SU-DHL-6 (cell line): ENCODE data around the gene PHIP.
A peak's percentile ranks its signal among the peaks of the same experiment; 100 is the strongest.

Experiments
- H2AFZ ChIP-seq: fragments of 200-600 bp; sonication (generic); 2 replicates; pipeline ENCODE4 v1.6.1; 2014; ENCODE audit warnings: low read depth, mild to moderate bottlenecking, moderate library complexity, mixed read lengths, antibody characterized with exemption, low read length; ENCODE audit not compliant: severe bottlenecking
- H3F3A ChIP-seq: fragments of 200-600 bp; shearing (Covaris generic); 2 replicates; pipeline ENCODE4 v1.6.0; 2016; ENCODE audit warnings: antibody characterized with exemption, mild to moderate bottlenecking; ENCODE audit not compliant: insufficient read depth
- H3K27ac ChIP-seq: fragments of 200-600 bp; sonication (generic); 2 replicates; pipeline ENCODE4 v1.5.1; 2016; ENCODE audit warnings: low read depth, mild to moderate bottlenecking, low read length, moderate library complexity, mixed read lengths
- H3K27me3 ChIP-seq: fragments of 200-600 bp; sonication (generic), shearing (Covaris generic); 2 replicates; pipeline ENCODE4 v1.6.0; 2014; ENCODE audit warnings: mild to moderate bottlenecking, low read length
- H3K36me3 ChIP-seq: fragments of 200-600 bp; sonication (generic); 2 replicates; pipeline ENCODE4 v1.6.1; 2014; ENCODE audit warnings: mild to moderate bottlenecking, low read length, mixed read lengths
- H3K4me2 ChIP-seq: fragments of 300-600, 200-600 bp; shearing (Covaris generic), sonication (generic); 2 replicates; pipeline ENCODE4 v1.6.0; 2014; ENCODE audit warnings: low read length, low read depth, mild to moderate bottlenecking; ENCODE audit not compliant: poor library complexity, severe bottlenecking
- H3K4me3 ChIP-seq: fragments of 200-600 bp; sonication (generic); 2 replicates; pipeline ENCODE4 v1.5.1; 2014; ENCODE audit warnings: antibody characterized with exemption, low read length, mild to moderate bottlenecking, mixed read lengths; ENCODE audit not compliant: insufficient read depth, poor library complexity, severe bottlenecking
- H3K79me2 ChIP-seq: fragments of 200-600 bp; sonication (generic); 2 replicates; pipeline ENCODE4 v1.6.1; 2014; ENCODE audit warnings: mild to moderate bottlenecking, low read length, moderate library complexity; ENCODE audit not compliant: insufficient read depth
- H3K9ac ChIP-seq: fragments of 200-600 bp; sonication (generic); 2 replicates; pipeline ENCODE4 v1.7.0; 2014; ENCODE audit warnings: mild to moderate bottlenecking, low read length
- H3K9me2 ChIP-seq: fragments of 200-600 bp; sonication (generic); replicated peaks from 2 replicates; pipeline ENCODE4 v1.6.1; 2014; ENCODE audit warnings: low read length; ENCODE audit not compliant: insufficient read depth
- H3K9me3 ChIP-seq: fragments of 200-600 bp; sonication (generic); 2 replicates; pipeline ENCODE4 v1.6.1; 2014; ENCODE audit warnings: low read length, mixed read lengths; ENCODE audit not compliant: insufficient read depth
- H4K20me1 ChIP-seq: fragments of 200-600 bp; sonication (generic); 2 replicates; pipeline ENCODE4 v1.6.1; 2014; ENCODE audit warnings: low read depth, mild to moderate bottlenecking, antibody characterized with exemption, low read length, moderate library complexity, mixed read lengths
- CTCF ChIP-seq: fragments of 200-600 bp; sonication (generic); IDR thresholded peaks from one replicate; pipeline ENCODE4 v1.5.1; 2017; ENCODE audit warnings: antibody characterized with exemption, mild to moderate bottlenecking, low read length, moderate library complexity; ENCODE audit not compliant: insufficient read depth, poor library complexity, severe bottlenecking
- EZH2phosphoT487 ChIP-seq: fragments of 200-600 bp; sonication (generic), shearing (Covaris generic); conservative IDR thresholded peaks from 2 replicates; pipeline ENCODE4 v1.6.1; 2018; ENCODE audit warnings: mild to moderate bottlenecking, antibody characterized with exemption, low read length, moderate library complexity, mixed read lengths

PHIP gene

GRCh38 chr6:79042088-79042798 is 35.8 kb downstream of the PHIP start:
- H3K4me2 ChIP-seq, result peak overlapping the region; percentile 3
- H3K4me3 ChIP-seq, result no peak overlapping the region
- no peak overlapping the region for H3K27ac ChIP-seq
- no peaks in the 10 kb centered on the region for H3K9me3 ChIP-seq
- H3K79me2 ChIP-seq, result peaks cover 74% of the 10 kb centered on the region
- H3K27me3 ChIP-seq, result no peaks in the 10 kb centered on the region
- no peaks in the 10 kb centered on the region for H3K9me2 ChIP-seq
- no peak overlapping the region for H2AFZ ChIP-seq
- TF ChIP-seq CTCF (no peak), EZH2phosphoT487 (no peak)
- peaks cover 48% of the 10 kb centered on the region for H3K36me3 ChIP-seq
- H4K20me1 ChIP-seq, result peaks cover 24% of the 10 kb centered on the region
- no peak overlapping the region for H3K9ac ChIP-seq
- H3F3A ChIP-seq, result no peaks in the 10 kb centered on the region; the same call in 1 of the 2 replicates

- Histone ChIP-seq H3K27ac (no peak overlapping the region), H3K9me3 (no peaks in the 10 kb centered on the region), H3K36me3 (peaks cover 48% of the 10 kb centered on the region)
These were observed 38.0 kb downstream of the PHIP start for GRCh38 chr6:79040083-79040482.

GRCh38 chr6:79038061-79038460 is 40.0 kb downstream of the PHIP start:
- peaks cover 76% of the 10 kb centered on the region for H3K79me2 ChIP-seq
- no peak overlapping the region for H2AFZ ChIP-seq
- peaks cover 20% of the 10 kb centered on the region; the same call in 1 of the 2 replicates for H4K20me1 ChIP-seq
- no peak overlapping the region for H3K9ac ChIP-seq
- H3K9me2 ChIP-seq, result no peaks in the 10 kb centered on the region
- TF ChIP-seq EZH2phosphoT487 (no peak), CTCF (no peak)
- H3K27ac ChIP-seq, result no peak overlapping the region
- H3K9me3 ChIP-seq, result no peaks in the 10 kb centered on the region
- no peak overlapping the region for H3K4me2 ChIP-seq
- no peak overlapping the region for H3K4me3 ChIP-seq
- H3K36me3 ChIP-seq, result peaks cover 48% of the 10 kb centered on the region
- H3K27me3 ChIP-seq, result no peaks in the 10 kb centered on the region
- no peaks in the 10 kb centered on the region; the same call in 1 of the 2 replicates for H3F3A ChIP-seq

More at GRCh38 chr6:79040083-79040482, 38.0 kb downstream of the PHIP start:
- H3K9me2 ChIP-seq, result no peaks in the 10 kb centered on the region
- H3K9ac ChIP-seq, result no peak overlapping the region
- no peak overlapping the region for H2AFZ ChIP-seq
- peaks cover 27% of the 10 kb centered on the region for H4K20me1 ChIP-seq
- TF ChIP-seq EZH2phosphoT487, result no peak
- TF ChIP-seq CTCF, result no peak
- H3K4me2 ChIP-seq, result no peak overlapping the region
- no peak overlapping the region for H3K4me3 ChIP-seq
- H3K79me2 ChIP-seq, result peaks cover 75% of the 10 kb centered on the region
- H3F3A ChIP-seq, result no peaks in the 10 kb centered on the region; the same call in 1 of the 2 replicates
- H3K27me3 ChIP-seq, result no peaks in the 10 kb centered on the region
